NCI-H2227 (cell line): ENCODE data around the gene SETD9.

ENCODE experiments used
- DNase-seq: peaks from one replicate; lab custom pipeline; 2025; ENCODE audit not compliant: unreplicated experiment; lab: John Stamatoyannopoulos, UW

SETD9 gene

GRCh38 chr5:56934325-56934724, 24.9 kb downstream of the SETD9 start:
- no peak for DNase-seq

- no peak for DNase-seq
Observed at GRCh38 chr5:56938858-56939257, 29.5 kb downstream of the SETD9 start.

- no peak for DNase-seq
Observed at GRCh38 chr5:56941981-56942380, 32.6 kb downstream of the SETD9 start.

- DNase-seq: no peak
Observed at GRCh38 chr5:56947052-56947451, 37.7 kb downstream of the SETD9 start.

- peak; percentile 41 for DNase-seq
Observed at GRCh38 chr5:56950626-56951125, 41.3 kb downstream of the SETD9 start.

- DNase-seq: peak; percentile 50
Observed at GRCh38 chr5:56951126-56951945, 41.9 kb downstream of the SETD9 start.

- DNase-seq: peak; percentile 83
Observed at GRCh38 chr5:56951946-56952691, 42.7 kb downstream of the SETD9 start, which contains the start of gene MIER3. TSS of gene MIER3 (minus strand) at chr5:56952123. CDS start at chr5:56952102, 21 bp downstream.

GRCh38 chr5:56954262-56954661, 44.9 kb downstream of the SETD9 start:
- DNase-seq: no peak

GRCh38 chr5:56958595-56958994, 49.2 kb downstream of the SETD9 start:
- no peak for DNase-seq

- no peak for DNase-seq
Observed at GRCh38 chr5:56959326-56959725, 49.9 kb downstream of the SETD9 start.

GRCh38 chr5:56961746-56962145, 52.4 kb downstream of the SETD9 start:
- no peak for DNase-seq

GRCh38 chr5:56962286-56962685, 52.9 kb downstream of the SETD9 start:
- DNase-seq: no peak

- no peak for DNase-seq
Observed at GRCh38 chr5:56963246-56963645, 53.9 kb downstream of the SETD9 start.

GRCh38 chr5:56964173-56964572, 54.8 kb downstream of the SETD9 start:
- DNase-seq: no peak
